Activated naive CD4-positive, alpha-beta T cell treated with anti-CD3 and anti-CD28 coated beads, Interleukin-2, amount 50 U/mL, for 24 hours (primary cell): ENCODE results near the gene INSIG1.

ENCODE experiments used
- H3K27ac Mint-ChIP-seq: one replicate; pipeline ENCODE4 v1.8.0; 2021; ENCODE audit warnings: mild to moderate bottlenecking, mixed read lengths
- H3K27me3 Mint-ChIP-seq: one replicate; pipeline ENCODE4 v1.8.0; 2021; ENCODE audit warnings: mixed read lengths
- H3K36me3 Mint-ChIP-seq: one replicate; pipeline ENCODE4 v1.8.0; 2021; ENCODE audit warnings: mixed read lengths
- H3K4me1 Mint-ChIP-seq: one replicate; pipeline ENCODE4 v1.8.0; 2021; ENCODE audit warnings: mixed read lengths
- H3K4me3 Mint-ChIP-seq: one replicate; pipeline ENCODE4 v1.8.0; 2021; ENCODE audit warnings: mild to moderate bottlenecking, mixed read lengths
- H3K9me3 Mint-ChIP-seq: one replicate; pipeline ENCODE4 v1.8.0; 2021; ENCODE audit warnings: mixed read lengths

INSIG1 gene

GRCh38 chr7:155276042-155276799 is 21.5 kb upstream of the INSIG1 start:
- Mint-ChIP-seq H3K36me3 (no peaks in the 10 kb centered on the region), H3K27ac (no peak overlapping the region), H3K4me1 (peaks cover 4% of the 10 kb centered on the region), H3K9me3 (no peaks in the 10 kb centered on the region), H3K4me3 (no peak overlapping the region), H3K27me3 (no peaks in the 10 kb centered on the region)

- no peaks in the 10 kb centered on the region for H3K36me3 Mint-ChIP-seq
- H3K27ac Mint-ChIP-seq, result no peak overlapping the region
- no peaks in the 10 kb centered on the region for H3K9me3 Mint-ChIP-seq
- no peaks in the 10 kb centered on the region for H3K27me3 Mint-ChIP-seq
- H3K4me1 Mint-ChIP-seq, result peaks cover 4% of the 10 kb centered on the region
- H3K4me3 Mint-ChIP-seq, result no peak overlapping the region
These were observed 20.8 kb upstream of the INSIG1 start for GRCh38 chr7:155276800-155277375.

GRCh38 chr7:155277385-155277994 is 20.2 kb upstream of the INSIG1 start:
- Mint-ChIP-seq H3K4me3 (no peak overlapping the region), H3K4me1 (peaks cover 4% of the 10 kb centered on the region), H3K9me3 (no peaks in the 10 kb centered on the region), H3K27ac (no peak overlapping the region), H3K27me3 (no peaks in the 10 kb centered on the region), H3K36me3 (no peaks in the 10 kb centered on the region)

- Mint-ChIP-seq H3K27me3 (no peaks in the 10 kb centered on the region), H3K9me3 (no peaks in the 10 kb centered on the region), H3K4me3 (no peak overlapping the region), H3K4me1 (peaks cover 4% of the 10 kb centered on the region), H3K27ac (no peak overlapping the region), H3K36me3 (no peaks in the 10 kb centered on the region)
These were observed 18.8 kb upstream of the INSIG1 start for GRCh38 chr7:155278921-155279320.

GRCh38 chr7:155279787-155280445 is 17.8 kb upstream of the INSIG1 start:
- Mint-ChIP-seq H3K9me3 (no peaks in the 10 kb centered on the region), H3K27me3 (no peaks in the 10 kb centered on the region), H3K4me3 (no peak overlapping the region), H3K36me3 (no peaks in the 10 kb centered on the region), H3K4me1 (peaks cover 4% of the 10 kb centered on the region), H3K27ac (no peak overlapping the region)

GRCh38 chr7:155280446-155281397 is 17.0 kb upstream of the INSIG1 start:
- Mint-ChIP-seq H3K36me3 (no peaks in the 10 kb centered on the region), H3K27ac (no peak overlapping the region), H3K4me3 (no peak overlapping the region), H3K9me3 (no peaks in the 10 kb centered on the region), H3K4me1 (peaks cover 10% of the 10 kb centered on the region), H3K27me3 (no peaks in the 10 kb centered on the region)

GRCh38 chr7:155281398-155281969 is 16.2 kb upstream of the INSIG1 start:
- Mint-ChIP-seq H3K27me3 (no peaks in the 10 kb centered on the region), H3K27ac (no peak overlapping the region), H3K9me3 (no peaks in the 10 kb centered on the region), H3K36me3 (no peaks in the 10 kb centered on the region), H3K4me3 (no peak overlapping the region), H3K4me1 (peaks cover 18% of the 10 kb centered on the region)

GRCh38 chr7:155282671-155283070 is 15.0 kb upstream of the INSIG1 start:
- no peaks in the 10 kb centered on the region for H3K27me3 Mint-ChIP-seq
- H3K4me3 Mint-ChIP-seq, result no peak overlapping the region
- H3K27ac Mint-ChIP-seq, result no peak overlapping the region
- no peaks in the 10 kb centered on the region for H3K9me3 Mint-ChIP-seq
- no peaks in the 10 kb centered on the region for H3K36me3 Mint-ChIP-seq
- peaks cover 29% of the 10 kb centered on the region for H3K4me1 Mint-ChIP-seq

- no peaks in the 10 kb centered on the region for H3K36me3 Mint-ChIP-seq
- H3K9me3 Mint-ChIP-seq, result no peaks in the 10 kb centered on the region
- no peak overlapping the region for H3K4me3 Mint-ChIP-seq
- no peak overlapping the region for H3K27ac Mint-ChIP-seq
- H3K27me3 Mint-ChIP-seq, result no peaks in the 10 kb centered on the region
- peaks cover 36% of the 10 kb centered on the region for H3K4me1 Mint-ChIP-seq
These were observed 14.0 kb upstream of the INSIG1 start for GRCh38 chr7:155283565-155284194.

- Mint-ChIP-seq H3K27me3 (no peaks in the 10 kb centered on the region), H3K4me3 (no peak overlapping the region), H3K36me3 (no peaks in the 10 kb centered on the region), H3K9me3 (no peaks in the 10 kb centered on the region), H3K4me1 (peaks cover 36% of the 10 kb centered on the region), H3K27ac (no peak overlapping the region)
These were observed 13.0 kb upstream of the INSIG1 start for GRCh38 chr7:155284496-155285274.

- Mint-ChIP-seq H3K27me3 (no peaks in the 10 kb centered on the region), H3K36me3 (no peaks in the 10 kb centered on the region), H3K9me3 (no peaks in the 10 kb centered on the region), H3K4me3 (no peak overlapping the region), H3K4me1 (peaks cover 36% of the 10 kb centered on the region), H3K27ac (no peak overlapping the region)
These were observed 12.3 kb upstream of the INSIG1 start for GRCh38 chr7:155285423-155285822.

- H3K4me3 Mint-ChIP-seq, result no peak overlapping the region
- H3K4me1 Mint-ChIP-seq, result peaks cover 34% of the 10 kb centered on the region
- no peaks in the 10 kb centered on the region for H3K27me3 Mint-ChIP-seq
- H3K36me3 Mint-ChIP-seq, result no peaks in the 10 kb centered on the region
- no peak overlapping the region for H3K27ac Mint-ChIP-seq
- H3K9me3 Mint-ChIP-seq, result no peaks in the 10 kb centered on the region
These were observed 11.8 kb upstream of the INSIG1 start for GRCh38 chr7:155285833-155286232.

GRCh38 chr7:155286686-155287085 is 11.0 kb upstream of the INSIG1 start:
- Mint-ChIP-seq H3K4me1 (peaks cover 32% of the 10 kb centered on the region), H3K4me3 (no peak overlapping the region), H3K9me3 (no peaks in the 10 kb centered on the region), H3K36me3 (no peaks in the 10 kb centered on the region), H3K27me3 (no peaks in the 10 kb centered on the region), H3K27ac (no peak overlapping the region)
